Jurkat, Clone E6-1 (cell line): ENCODE measurements around the gene DIRAS1.
A peak's percentile ranks its signal among the peaks of the same experiment; 100 is the strongest.
"Not testable (repeated sequence)": the region's sequence is repeated elsewhere in the genome, so short reads cannot be mapped to it uniquely, and the experiment has no call there.

Experiments
- DNase-seq: peaks from one replicate; pipeline ENCODE4 v3.0.0-alpha.2; 2011; ENCODE audit warnings: low read depth, low spot score
- H3K4me3 ChIP-seq: 2 replicates; pipeline ENCODE4 v1.5.1; 2011; ENCODE audit warnings: mild to moderate bottlenecking, low read length, control low read depth, moderate library complexity

Gene DIRAS1

DNA sequence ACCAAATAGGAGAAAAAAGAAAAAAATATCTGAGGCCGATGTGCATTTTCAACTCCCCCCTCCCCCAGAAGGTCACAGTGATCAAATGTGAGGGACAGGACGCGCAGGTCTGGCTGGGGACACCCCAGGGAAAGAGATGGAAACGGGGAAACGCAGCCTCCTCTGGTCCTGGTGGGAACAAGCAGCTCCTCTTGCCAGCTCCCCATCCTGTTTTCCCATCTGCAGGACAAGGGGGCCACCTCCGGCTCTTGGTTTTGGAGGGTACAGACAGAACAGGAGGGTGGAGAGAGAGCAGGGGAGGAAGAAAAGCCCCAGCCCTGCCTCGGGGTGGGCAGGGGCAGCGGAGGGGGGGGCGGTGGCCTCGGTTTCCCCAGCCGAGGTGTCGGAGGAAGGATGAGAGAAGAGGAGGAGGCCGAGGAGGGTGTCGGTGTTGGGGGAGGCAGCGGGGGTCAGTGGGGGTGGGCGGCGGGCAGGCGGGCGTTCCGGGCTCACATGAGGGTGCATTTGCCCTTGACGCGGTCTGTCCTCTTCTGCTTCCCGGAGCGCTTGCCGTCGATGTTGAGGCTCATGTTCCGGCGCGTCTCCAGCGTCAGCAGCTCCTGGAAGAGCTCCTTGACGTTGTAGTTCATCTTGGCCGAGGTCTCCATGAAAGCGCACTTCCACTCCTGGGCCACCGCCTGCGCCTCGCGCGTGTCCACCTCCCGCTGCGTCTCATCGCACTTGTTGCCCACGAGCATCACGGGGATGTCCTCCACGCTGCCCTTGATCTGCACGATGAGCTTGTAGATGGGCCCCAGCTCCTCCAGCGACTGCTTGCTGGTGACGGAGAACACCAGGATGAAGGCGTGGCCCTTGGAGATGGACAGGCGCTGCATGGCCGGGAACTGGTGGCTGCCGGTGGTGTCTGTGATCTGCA is 4.2 kb downstream of the DIRAS1 start:
- no peak for DNase-seq
- H3K4me3 ChIP-seq, result no peak overlapping the region

DNA sequence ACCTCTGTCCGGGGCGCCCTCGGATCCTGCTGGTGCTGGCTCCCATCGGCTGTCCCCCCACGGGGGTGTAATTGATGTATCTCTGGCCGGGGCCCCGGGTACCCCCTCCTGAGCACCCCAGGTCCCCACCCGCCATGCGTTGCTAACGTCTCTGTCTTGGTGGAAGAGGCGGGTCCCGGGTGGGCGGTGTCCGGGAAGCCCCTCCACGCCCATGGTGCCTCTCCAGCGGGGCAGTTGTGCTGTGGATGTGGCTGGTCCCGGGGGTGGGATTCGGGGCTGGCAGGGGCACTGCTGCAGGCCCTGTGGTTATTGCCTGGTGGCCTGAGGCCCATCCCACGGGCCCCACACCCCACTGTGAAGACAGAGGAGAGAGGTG is 4.9 kb downstream of the DIRAS1 start:
- H3K4me3 ChIP-seq, result no peak overlapping the region
- DNase-seq, result no peak

DNA sequence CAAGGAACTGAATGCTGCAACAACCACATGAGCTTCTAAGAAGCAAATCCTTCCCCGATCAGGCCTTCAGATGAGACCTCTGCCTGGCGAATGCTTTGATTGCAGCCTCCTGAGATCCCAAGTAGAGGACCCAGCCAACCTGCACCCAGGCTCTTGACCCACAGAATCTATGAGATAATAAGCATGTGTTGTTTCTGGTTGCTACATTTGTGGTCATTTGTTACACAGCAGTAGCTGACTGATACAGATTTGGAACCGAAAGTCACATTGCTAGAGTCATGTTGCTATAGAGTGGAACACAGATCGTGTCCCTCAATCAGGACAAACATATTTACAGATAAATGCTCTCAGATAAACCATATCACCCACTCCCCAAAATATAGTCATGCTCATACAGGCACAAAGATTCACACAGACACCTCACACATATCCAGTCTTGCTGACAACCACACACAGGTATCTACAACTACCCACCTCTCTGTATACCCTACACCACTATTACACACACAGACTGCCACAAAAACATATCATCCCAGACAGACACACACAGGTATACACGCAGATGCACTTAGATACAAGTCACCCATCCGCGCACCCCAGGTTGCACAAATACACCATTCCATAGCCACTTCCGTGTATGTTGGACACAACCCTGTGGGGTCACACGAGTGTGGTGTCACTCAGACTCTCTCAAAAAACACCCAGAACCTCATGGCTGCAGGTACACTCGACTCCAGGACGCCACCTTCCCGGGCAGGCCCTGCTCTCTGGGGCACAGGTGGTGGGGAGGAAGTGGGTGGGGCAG is 5.5 kb downstream of the DIRAS1 start:
- H3K4me3 ChIP-seq, result no peak overlapping the region
- DNase-seq, result no peak

DNA sequence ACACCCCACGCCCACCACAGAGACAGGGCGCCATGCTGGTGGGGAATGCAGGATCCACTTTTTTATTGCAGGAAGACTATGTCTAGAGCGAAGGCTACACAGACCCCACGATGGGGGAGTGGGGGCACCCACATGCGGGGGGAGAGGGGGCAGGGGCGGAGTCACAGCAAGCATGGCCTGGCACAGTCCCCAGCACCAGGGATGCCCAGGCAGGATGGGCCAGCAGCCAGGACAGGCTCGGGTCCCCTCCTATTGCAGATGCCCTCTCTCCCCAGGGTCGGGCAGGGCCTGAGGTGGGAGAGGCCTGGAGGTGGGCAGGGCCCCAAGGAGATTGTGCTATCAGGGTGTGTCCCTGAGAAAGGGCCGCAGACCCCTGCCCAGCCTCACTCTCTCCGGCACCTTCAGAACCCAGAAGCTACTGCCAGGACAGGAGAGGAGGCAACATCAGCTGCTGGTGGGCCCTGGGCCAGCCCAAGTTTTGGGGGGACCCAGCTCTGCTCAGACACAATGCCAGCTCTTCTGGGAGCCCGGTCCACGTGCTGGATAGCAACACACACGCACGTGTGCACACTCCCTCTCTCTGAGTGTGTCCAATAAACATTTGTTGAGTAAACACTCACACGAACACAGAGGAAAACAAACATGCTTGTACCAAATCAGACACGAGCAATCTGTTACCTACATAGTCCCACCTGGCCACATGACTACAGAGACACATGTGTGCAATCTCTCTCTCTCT is 6.5 kb downstream of the DIRAS1 start:
- no peak for DNase-seq
- H3K4me3 ChIP-seq, result no peak overlapping the region

DNA sequence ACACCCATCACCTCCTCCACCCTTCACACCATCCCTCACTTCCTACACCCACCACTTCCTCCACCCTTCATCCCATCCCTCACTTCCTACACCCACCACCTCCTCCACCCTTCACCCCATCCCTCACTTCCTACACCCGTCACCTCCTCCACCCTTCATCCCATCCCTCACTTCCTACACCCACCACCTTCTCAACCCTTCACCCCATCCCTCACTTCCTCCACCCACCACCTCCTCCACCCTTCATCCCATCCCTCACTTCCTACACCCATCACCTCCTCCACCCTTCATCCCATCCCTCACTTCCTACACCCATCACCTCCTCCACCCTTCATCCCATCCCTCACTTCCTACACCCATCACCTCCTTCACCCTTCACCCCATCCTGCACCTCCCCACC is 7.1 kb downstream of the DIRAS1 start:
- DNase-seq, H3K4me3 ChIP-seq: not testable (repeated sequence)

DNA sequence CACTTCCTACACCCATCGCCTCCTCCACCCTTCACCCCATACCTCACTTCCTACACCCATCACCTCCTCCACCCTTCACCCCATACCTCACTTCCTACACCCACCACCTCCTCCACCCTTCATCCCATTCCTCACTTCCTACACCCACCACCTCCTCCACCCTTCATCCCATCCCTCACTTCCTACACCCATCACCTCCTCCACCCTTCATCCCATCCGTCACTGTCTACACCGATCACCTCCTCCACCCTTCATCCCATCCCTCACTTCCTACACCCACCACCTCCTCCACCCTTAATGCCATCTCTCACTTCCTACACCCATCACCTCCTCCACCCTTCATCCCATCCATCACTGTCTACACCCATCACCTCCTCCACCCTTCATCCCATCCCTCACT is 8.0 kb downstream of the DIRAS1 start:
- DNase-seq, H3K4me3 ChIP-seq: not testable (repeated sequence)

DNA sequence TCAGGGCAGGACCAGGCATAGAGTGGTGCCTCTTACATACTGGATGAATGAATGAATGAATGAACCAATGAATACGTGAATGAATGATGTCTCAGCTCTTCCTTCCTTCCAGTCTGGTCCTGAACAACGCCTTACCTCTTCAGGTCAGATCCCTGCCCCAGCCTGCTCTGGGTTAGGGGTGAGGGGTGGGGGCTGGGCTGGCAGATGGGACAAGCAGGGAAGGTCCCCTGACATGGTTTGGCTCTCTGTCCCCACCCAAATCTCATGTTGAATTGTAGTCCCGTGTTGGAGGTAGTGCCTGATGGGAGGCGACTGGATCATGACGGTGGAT is 9.3 kb downstream of the DIRAS1 start:
- H3K4me3 ChIP-seq, result no peak overlapping the region
- DNase-seq, result no peak

DNA sequence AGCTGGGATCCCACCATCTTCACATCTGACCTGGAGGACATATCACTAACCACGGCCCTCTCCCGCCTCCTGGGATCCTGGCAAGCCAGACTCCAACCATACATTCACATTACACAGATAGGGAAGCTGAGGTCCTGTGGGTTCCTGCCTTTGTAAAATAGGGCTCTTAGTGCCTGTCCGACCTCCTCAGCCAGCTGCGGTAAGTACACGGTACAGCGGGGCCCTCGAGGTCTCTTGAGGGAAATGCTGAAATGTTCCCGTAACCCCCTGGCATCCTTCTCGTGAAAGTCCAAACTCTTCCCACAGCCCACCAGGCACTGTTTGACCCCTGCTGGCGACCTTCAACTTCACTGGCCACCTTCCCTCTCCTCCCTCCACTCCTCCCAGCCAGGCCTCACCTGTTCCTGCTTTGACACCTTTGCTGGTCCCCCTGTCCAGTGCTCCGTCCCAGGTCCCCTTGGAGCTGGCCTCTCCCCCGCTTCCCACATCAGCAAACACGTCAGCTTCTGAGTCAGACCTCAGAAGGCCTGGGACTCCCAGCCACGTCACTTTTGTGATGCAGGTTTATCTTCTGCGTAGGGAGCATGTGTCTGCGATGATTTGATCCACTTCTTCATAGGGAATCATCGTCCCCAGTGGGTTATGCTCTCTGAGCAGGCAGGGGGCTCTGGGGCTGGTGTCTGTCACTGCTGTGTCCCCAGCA is 9.8 kb downstream of the DIRAS1 start:
- no peak for DNase-seq
- H3K4me3 ChIP-seq, result no peak overlapping the region

DNA sequence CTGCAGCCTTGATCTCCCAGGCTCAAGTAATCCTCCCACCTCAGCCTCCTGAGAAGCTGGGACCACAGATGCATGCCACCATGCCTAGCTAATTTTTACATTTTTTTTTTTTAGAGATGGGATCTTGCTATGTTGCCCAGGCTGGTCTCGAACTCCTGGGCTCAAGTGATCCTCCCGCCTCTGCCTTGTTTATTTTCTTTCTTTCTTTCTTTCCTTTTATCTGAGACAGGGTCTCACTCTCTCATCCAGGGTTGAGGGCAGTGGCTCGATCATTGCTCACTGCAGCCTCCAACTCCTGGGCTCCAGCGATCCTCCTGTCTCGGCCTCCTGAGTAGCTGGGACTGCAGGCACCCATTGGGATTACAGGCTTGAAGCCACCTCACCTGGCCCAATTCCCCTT is 14.9 kb downstream of the DIRAS1 start:
- no peak overlapping the region for H3K4me3 ChIP-seq
- no peak for DNase-seq

DNA sequence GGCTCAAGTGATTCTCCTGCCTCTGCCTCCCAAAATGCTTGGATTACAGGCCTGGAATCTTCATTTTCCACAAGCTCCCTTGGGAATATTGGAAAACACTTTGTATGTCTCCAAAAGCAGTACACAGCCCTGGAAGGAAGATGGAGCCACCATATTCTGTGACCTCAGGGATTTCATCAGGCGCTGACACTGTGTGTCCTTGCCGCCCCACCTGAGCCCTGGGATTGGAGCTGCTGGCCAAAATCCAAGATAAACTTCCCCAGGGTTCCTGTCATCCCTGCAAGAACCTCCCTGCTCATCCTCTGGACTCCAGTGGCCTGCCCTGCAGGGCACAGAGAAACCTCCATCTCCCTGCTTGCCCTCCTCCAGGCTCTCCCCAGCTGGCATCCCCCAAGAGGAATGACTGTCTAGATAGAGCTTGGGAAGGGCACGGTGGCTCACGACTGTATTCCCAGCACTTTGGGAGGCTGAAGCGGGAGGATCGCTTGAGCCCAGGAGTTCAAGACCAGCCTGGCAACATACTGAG is 17.4 kb downstream of the DIRAS1 start:
- H3K4me3 ChIP-seq, result no peak overlapping the region

DNA sequence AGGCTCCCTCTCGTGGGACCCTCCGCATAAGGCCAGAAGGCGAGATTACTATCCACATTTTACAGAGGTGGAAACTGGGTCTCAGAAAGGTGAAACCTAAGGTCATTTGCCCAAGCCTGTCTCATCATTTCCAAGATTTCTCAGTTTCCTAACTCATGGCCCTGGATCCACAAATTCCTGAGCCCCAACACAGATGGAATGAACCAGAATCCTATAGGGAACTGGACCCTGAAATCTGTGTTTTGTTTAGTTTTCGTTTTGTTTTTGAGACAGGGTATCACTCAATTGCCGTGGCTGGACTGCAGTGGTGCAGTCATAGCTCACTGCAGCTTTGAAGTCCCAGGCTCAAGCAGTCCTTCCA is 18.1 kb downstream of the DIRAS1 start:
- no peak for DNase-seq
- peak overlapping the region; percentile 20; the same call in 1 of the 2 replicates for H3K4me3 ChIP-seq

More for the DNA sequence above, 17.4 kb downstream of the DIRAS1 start:
- DNase-seq, result no peak

DNA sequence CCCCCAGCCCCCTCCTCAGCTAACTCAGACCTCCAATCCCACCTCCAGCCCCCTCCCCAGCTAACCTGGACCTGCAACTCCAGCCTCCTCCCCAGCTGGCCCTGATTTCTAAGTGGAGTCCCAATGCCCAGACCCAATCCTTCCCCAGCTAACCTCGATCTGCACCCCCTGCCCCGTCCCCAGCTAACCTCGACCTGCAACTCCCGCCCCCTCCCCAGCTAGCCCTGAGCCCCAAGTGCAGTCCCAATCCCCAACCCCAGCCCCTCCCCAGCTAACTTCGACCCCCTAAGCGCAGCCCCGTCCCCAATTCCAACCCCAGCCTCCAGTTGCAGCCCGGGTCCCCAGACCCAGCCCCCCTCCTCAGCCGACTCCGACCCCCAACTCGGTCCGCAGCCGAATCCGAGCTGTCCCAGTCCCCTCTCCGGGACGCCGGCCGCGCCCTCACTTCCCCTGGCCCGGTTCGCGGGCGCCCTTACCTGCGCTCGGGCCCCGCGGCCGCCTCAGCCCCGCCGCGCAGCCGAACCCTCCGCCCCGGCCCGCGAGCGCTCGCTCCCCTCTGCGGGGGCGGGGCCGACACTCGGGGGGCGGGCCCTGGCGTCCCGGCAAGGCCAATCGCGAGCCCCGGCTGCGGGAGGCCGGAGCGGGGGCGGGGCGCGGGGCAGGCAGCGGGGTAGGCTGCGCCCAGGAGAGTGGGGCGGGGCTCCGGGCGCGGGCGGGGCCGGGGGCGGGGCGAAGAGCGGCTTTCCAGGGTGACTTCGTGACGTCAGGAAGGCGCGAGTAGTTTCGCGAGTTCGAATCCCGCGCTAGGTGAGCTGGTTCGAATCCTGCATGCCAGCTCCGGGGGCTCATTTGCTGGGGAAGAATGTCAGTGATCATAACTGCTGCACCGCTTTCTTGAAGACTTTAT is 18.7 kb downstream of the DIRAS1 start, which contains the start of gene GNG7:
Gene GNG7, minus strand, starts transcription at position 525 of the 907 bp plus-strand sequence. CDS start 182,006 bp downstream, outside the sequence.
- peak; percentile 60 for DNase-seq
- H3K4me3 ChIP-seq, result peak within 1 kb of the TSS; percentile 56

DNA sequence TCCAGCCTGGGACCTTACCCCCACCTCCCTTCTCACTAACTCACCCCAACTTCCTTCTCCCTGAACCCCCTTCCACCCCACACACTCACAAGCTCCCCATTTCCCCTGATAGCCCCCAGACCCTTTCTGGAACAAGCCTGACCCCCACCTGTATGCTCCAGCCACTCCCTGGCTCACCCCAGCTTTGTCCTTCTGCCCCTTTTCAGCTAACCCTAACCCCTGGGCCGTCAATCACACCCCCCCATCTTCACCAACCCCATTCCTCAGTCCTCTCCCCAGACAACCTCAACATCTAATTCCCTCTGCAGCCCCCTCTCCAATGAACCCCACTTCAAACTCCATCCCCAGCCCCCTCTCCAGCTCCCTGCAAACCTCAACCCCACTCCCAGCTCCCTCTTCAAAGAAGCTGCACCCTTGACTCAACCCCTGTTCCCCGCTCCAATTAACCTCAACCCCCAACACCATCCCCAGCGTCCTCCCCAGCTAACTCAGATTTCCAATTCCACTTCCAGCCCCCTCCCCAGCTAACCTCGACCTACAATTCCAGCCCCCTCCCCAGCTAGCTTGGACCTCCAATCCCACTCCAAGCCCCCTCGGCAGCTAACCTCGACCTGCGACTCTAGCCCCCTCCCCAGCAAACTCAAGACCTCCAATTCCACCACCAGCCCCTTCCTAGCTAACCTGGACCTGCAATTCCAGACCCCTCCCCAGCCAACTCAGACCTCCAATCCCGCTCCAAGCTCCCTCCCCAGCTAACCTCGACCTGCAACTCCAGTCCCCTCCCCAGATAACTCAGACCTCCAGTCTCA is 19.6 kb downstream of the DIRAS1 start:
- H3K4me3 ChIP-seq, result peak overlapping the region; percentile 56

DNA sequence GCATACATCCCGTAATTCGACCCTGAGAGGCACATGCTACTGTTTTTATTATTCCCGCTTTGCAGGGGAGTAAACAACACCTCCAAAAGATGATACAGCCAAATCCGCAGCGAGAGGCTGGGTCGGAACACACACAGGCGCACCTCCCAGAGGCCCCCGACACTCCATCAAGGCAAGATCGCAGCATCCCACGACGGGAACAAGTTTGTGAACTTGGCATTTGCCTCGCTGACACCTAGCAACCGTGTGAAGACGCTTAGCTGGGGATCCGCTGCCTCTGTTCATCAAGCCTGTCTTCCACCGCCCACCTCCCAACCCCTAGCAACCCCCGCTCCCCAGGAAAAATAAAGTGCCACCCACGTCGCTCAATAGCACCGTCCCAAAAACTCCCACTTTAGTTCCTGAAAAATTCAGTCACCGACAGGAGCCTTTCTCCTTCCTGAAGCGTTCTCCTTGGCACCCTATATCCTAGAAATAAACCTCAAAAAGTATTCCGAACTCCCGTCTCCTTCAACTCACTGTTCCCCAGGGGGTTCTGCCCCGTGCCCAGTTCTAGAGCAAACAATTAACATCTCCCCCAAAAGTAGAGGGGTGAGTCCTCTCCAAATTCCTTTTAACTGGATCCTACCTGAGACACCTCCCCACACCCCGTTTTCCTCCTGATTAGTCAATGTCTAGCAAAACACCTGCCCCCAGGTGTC is 20.4 kb downstream of the DIRAS1 start:
- H3K4me3 ChIP-seq, result no peak overlapping the region
- DNase-seq, result no peak

More for the DNA sequence above, 19.6 kb downstream of the DIRAS1 start:
- DNase-seq, result no peak

DNA sequence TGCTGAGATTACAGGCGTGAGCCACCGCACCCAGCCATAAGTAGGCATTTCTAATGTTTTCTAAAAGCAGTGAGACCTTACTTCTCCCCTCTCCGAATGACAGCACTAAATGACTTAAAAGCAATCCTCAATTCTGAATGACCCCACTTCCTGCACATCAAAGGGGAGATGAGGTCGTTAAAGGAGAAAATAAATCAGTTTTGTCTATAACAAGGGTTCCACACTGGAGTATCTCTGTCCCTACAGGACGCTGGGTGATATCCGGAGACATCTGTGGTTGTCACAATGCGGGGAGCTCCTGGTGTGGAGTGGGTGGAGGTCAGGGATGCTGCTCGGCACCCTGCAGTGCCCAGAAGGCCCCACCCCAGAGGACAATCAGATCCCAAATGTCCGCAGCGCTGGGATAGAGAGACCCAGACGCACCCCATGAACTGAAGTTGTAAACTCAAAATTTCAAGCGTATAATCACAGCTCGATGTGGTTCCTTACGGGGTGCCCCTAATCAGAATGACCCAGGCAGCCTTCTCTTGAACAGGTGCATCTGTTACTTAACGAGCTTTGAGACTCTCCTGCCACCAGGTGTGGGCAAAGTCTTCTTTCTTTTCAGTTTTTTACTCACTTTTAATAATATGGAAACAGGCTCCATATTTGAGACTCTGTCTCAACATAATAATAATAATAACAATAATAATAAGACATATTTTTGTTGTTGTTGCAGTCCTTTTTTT is 21.6 kb downstream of the DIRAS1 start:
- H3K4me3 ChIP-seq, result no peak overlapping the region

DNA sequence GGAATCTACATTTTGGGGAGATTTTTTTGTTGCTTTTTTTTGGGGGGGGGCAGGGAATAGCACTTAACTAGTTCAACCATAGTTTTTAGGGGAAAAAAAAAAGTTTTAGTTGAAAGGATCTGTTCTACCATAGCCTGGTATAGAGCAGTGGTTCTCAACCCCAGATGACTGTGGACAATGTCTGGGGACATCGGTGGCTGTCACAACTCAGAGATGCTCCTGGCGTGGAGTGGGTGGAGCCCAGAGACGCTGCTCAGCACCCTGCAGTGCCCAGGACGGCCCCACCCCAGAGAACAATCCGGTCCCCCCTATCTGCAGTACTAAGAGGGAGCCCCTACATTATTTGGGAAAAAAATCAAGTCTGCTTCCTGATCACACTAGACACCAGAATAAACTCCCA is 27.0 kb downstream of the DIRAS1 start:
- no peak overlapping the region for H3K4me3 ChIP-seq
- DNase-seq, result no peak

More for the DNA sequence above, 21.6 kb downstream of the DIRAS1 start:
- no peak for DNase-seq
